Endothelial cell of umbilical vein (primary cell): ENCODE data around the gene GPR27. TPM values are rescaled to one million over a fixed set of nuclear protein-coding genes. Genes with fewer than 3 reads are reported as not detected.

ENCODE experiments used
- BruUV-seq: library from RNA; stranded (reverse); fragments of 400-500 nt; replicated peaks from 2 replicates; lab custom pipeline; 2021; lab: Mats Ljungman, UMichigan
- CTCF ChIA-PET: fragments of 300-600, 350-600 bp; sonication (Branson Sonifier 250); formaldehyde crosslinking; loops from one replicate; lab custom pipeline; 2021; ENCODE audit warnings: antibody characterized with exemption, inconsistent platforms; lab: Charles Lee
- POLR2A ChIA-PET: fragments of 300-600, 350-600 bp; sonication (Branson Sonifier 250); formaldehyde crosslinking; loops from one replicate; lab custom pipeline; 2021; ENCODE audit warnings: antibody characterized with exemption, inconsistent platforms; lab: Charles Lee
- DNase-seq: peaks from one replicate; pipeline ENCODE4 v3.0.0-alpha.2; 2011; ENCODE audit warnings: low read depth, low spot score
- FAIRE-seq: peaks from 2 replicates; lab custom pipeline; 2011; peaks lifted over from hg19 to GRCh38; lab: Jason Lieb, UNC
- H2AFZ ChIP-seq: 2 replicates; pipeline ENCODE4 v1.6.0; 2012; ENCODE audit warnings: low read depth, low read length, control low read depth, inconsistent platforms
- H3K27ac ChIP-seq: 2 replicates; pipeline ENCODE4 v1.5.1; 2011; ENCODE audit warnings: low read depth, mild to moderate bottlenecking, control low read depth, low read length, moderate library complexity; ENCODE audit not compliant: insufficient read depth
- H3K27me3 ChIP-seq, 2 experiments: 2 replicates each; pipeline versions ENCODE4 v1.6.0 to v1.6.1; 2011; ENCODE audit warnings: low read length in 2 of 2, mixed read lengths in 1 of 2; ENCODE audit not compliant: control insufficient read depth in 2 of 2, insufficient read depth in 2 of 2
- H3K36me3 ChIP-seq, 2 experiments: 2 replicates in 1 of 2; 3 replicates in 1 of 2; pipeline ENCODE4 v1.5.1; 2011; ENCODE audit warnings: low read length in 2 of 2, mild to moderate bottlenecking in 1 of 2, moderate library complexity in 1 of 2; ENCODE audit not compliant: control insufficient read depth in 2 of 2, insufficient read depth in 2 of 2; ENCODE audit errors: extremely low read depth in 1 of 2
- H3K4me1 ChIP-seq: 3 replicates; pipeline ENCODE4 v1.5.1; 2011; ENCODE audit warnings: mild to moderate bottlenecking, low read length; ENCODE audit not compliant: control insufficient read depth, insufficient read depth; ENCODE audit errors: extremely low read depth
- H3K4me2 ChIP-seq: 2 replicates; pipeline ENCODE4 v1.6.1; 2011; ENCODE audit warnings: low read length, control low read depth, mixed read lengths; ENCODE audit not compliant: insufficient read depth
- H3K4me3 ChIP-seq, 3 experiments: fragments of 200-600 bp in 1 of 3; sonication (generic), shearing (Covaris generic) in 1 of 3; replicated peaks in 1 of 3; 2 replicates each; pipeline ENCODE4 v1.5.1; 2011 to 2016; ENCODE audit warnings: control low read depth in 3 of 3, low read length in 3 of 3, mild to moderate bottlenecking in 2 of 3, inconsistent platforms in 1 of 3, low read depth in 1 of 3, moderate library complexity in 1 of 3; ENCODE audit not compliant: insufficient read depth in 1 of 3
- H3K79me2 ChIP-seq: 2 replicates; pipeline ENCODE4 v1.6.0; 2012; ENCODE audit warnings: low read length, inconsistent platforms; ENCODE audit not compliant: control insufficient read depth, insufficient read depth
- H3K9ac ChIP-seq: replicated peaks from 2 replicates; pipeline ENCODE3; 2011; ENCODE audit warnings: low read length, control low read depth; ENCODE audit not compliant: insufficient read depth; ENCODE audit errors: extremely low read depth
- H3K9me1 ChIP-seq: replicated peaks from 3 replicates; pipeline ENCODE4 v1.6.0; 2011; ENCODE audit warnings: mild to moderate bottlenecking, low read length; ENCODE audit not compliant: control insufficient read depth, insufficient read depth; ENCODE audit errors: extremely low read depth
- H3K9me3 ChIP-seq: replicated peaks from 2 replicates; pipeline ENCODE4 v1.5.1; 2012; ENCODE audit warnings: low read length, inconsistent platforms; ENCODE audit not compliant: control insufficient read depth, insufficient read depth
- H4K20me1 ChIP-seq: replicated peaks from 2 replicates; pipeline ENCODE3; 2011; ENCODE audit warnings: mild to moderate bottlenecking, low read length; ENCODE audit not compliant: control insufficient read depth, insufficient read depth; ENCODE audit errors: extremely low read depth
- EZH2 ChIP-seq: IDR thresholded peaks from 2 replicates; pipeline ENCODE4 v1.6.1; 2012; ENCODE audit warnings: borderline replicate concordance, low read depth, mild to moderate bottlenecking, moderate library complexity, low read length, inconsistent platforms; ENCODE audit not compliant: severe bottlenecking
- FOS ChIP-seq: IDR thresholded peaks from 2 replicates; pipeline ENCODE4 v1.6.1; 2011; ENCODE audit warnings: mild to moderate bottlenecking, low read length, moderate library complexity, borderline replicate concordance; ENCODE audit not compliant: insufficient read depth
- GATA2 ChIP-seq: IDR thresholded peaks from 2 replicates; pipeline ENCODE4 v1.7.0; 2011; ENCODE audit warnings: low read depth, mild to moderate bottlenecking, moderate library complexity, mixed read lengths, low read length; ENCODE audit not compliant: insufficient read length, insufficient read depth
- JUN ChIP-seq: IDR thresholded peaks from 2 replicates; pipeline ENCODE4 v1.6.1; 2011; ENCODE audit warnings: borderline replicate concordance, low read depth; ENCODE audit not compliant: insufficient read length, insufficient read depth
- MYC ChIP-seq: IDR thresholded peaks from one replicate; pipeline ENCODE4 v1.6.1; 2011; ENCODE audit warnings: mild to moderate bottlenecking, low read depth, low read length
- POLR2AphosphoS5 ChIP-seq: IDR thresholded peaks from 2 replicates; pipeline ENCODE4 v1.6.1; 2012; ENCODE audit warnings: low read depth, mild to moderate bottlenecking, control low read depth, low read length, moderate library complexity; ENCODE audit not compliant: insufficient read depth
- dilution Hi-C: fragments of 300-500 bp; cut with MboI; formaldehyde crosslinking; loops from one replicate; pipeline ENCODE4 v1.15.0; 2019; ENCODE audit warnings: low sequenced_read_pairs; ENCODE audit not compliant: extremely low pct_ligation_motif_present
- intact Hi-C: fragments of 100-400 bp; cut with micrococcal nuclease; formaldehyde crosslinking; loops from one replicate; pipeline ENCODE4 v1.10.0; 2022
- polyA plus RNA-seq, 4 experiments: library from polyadenylated mRNA; depleted of rRNA in 3 of 4; stranded (reverse) in 3 of 4; unstranded in 1 of 4; fragments of >200 nt; gene quantifications; 2 replicates each; pipeline versions ENCODE4 v1.2.1 to v1.2.3, GENCODE V29; 2011 to 2012; ENCODE audit warnings: missing spikeins in 1 of 4
- total RNA-seq: library from RNA; stranded (reverse); gene quantifications from 2 replicates; pipeline ENCODE4 v1.2.3, GENCODE V29; 2021
- TF ChIP-seq, protein P1 (sequence below), 2 donors: IDR thresholded peaks; 1 replicate in 1 of 2; 2 replicates in 1 of 2; pipeline ENCODE4 v1.5.1; 2011; ENCODE audit warnings: low read length in 2 of 2, mild to moderate bottlenecking in 2 of 2, moderate library complexity in 2 of 2, control low read depth in 1 of 2, inconsistent platforms in 1 of 2, low read depth in 1 of 2; ENCODE audit not compliant: insufficient read depth in 1 of 2; ENCODE audit errors: extremely low read depth in 1 of 2

GPR27 gene
- total and polyA plus RNA-seq, 2 donors (not counting 3 experiments of a cell fraction or from before 2014, with no cell fraction given) = 0.03 TPM; not detected in 1

DNA sequence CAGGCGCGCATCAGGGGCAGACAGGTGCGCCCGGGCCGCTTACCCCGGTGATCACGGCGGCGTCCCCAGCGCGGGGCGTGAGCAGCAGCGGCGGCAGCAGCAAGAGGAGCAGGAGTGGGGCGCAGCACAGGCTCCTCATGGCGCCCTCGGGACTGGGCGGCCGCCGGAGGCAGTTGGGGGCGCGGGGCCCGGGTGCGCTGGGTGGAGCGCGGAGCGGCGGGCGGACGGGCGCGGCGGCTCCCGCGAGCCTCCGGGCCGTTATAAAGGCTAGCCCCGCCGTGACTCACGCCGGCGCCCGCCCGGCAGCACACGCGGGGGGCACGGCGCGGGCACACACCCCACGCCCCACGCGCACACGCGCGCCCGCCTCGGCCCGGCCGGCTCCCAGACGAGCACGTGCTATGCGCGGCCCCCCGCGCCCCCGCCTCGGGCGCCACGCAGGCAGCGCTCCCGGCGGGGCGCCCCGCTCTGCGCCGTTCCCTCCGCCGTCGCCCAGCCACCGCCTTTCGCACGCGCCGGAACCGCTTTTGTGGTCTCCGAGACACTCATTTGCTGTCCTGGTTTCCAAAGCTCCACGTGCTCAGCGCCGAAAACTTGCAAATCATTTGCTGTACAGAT, 31.4 kb downstream of the GPR27 start, which contains the start of gene PROK2:
Gene PROK2, minus strand, starts transcription at position 235 of the 618 bp plus-strand sequence. Its CDS starts 96 bp downstream, at position 139.
- DNase-seq (no peak), FAIRE-seq (no peak)
- Histone ChIP-seq H3K9me1 (no peaks in the 10 kb centered on the region), H3K79me2 (no peaks in the 10 kb centered on the region), H3K27me3 (peaks cover 38 to 77% of the 10 kb centered on the region in 2 experiments), H2AFZ (no peak within 1 kb of the TSS), H3K9ac (no peak within 1 kb of the TSS), H3K4me1 (no peaks in the 10 kb centered on the region), H3K36me3 (no peaks in the 10 kb centered on the region), H4K20me1 (no peaks in the 10 kb centered on the region), H3K4me3 (no peak within 1 kb of the TSS), H3K9me3 (no peaks in the 10 kb centered on the region), H3K27ac (no peak within 1 kb of the TSS), H3K4me2 (no peak within 1 kb of the TSS)
- TF ChIP-seq MYC = no peak
- TF ChIP-seq JUN = no peak
- TF ChIP-seq GATA2 = no peak
- no peak for TF ChIP-seq FOS
- no peak for TF ChIP-seq POLR2AphosphoS5
- peak; percentile 87 for TF ChIP-seq EZH2
- TF ChIP-seq, protein P1, sequence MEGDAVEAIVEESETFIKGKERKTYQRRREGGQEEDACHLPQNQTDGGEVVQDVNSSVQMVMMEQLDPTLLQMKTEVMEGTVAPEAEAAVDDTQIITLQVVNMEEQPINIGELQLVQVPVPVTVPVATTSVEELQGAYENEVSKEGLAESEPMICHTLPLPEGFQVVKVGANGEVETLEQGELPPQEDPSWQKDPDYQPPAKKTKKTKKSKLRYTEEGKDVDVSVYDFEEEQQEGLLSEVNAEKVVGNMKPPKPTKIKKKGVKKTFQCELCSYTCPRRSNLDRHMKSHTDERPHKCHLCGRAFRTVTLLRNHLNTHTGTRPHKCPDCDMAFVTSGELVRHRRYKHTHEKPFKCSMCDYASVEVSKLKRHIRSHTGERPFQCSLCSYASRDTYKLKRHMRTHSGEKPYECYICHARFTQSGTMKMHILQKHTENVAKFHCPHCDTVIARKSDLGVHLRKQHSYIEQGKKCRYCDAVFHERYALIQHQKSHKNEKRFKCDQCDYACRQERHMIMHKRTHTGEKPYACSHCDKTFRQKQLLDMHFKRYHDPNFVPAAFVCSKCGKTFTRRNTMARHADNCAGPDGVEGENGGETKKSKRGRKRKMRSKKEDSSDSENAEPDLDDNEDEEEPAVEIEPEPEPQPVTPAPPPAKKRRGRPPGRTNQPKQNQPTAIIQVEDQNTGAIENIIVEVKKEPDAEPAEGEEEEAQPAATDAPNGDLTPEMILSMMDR (IDR thresholded peaks at IDR 0.05; ENCODE audit: extremely low read depth in 1 of 2, insufficient read depth in 1 of 2, low read depth in 1 of 2, low read length in 2 of 2) = no peak
- POLR2A ChIA-PET = no interaction called here
- intact Hi-C loops (no loop called here), dilution Hi-C loops (no loop called here)
- no TSS peak for BruUV-seq
- CTCF ChIA-PET = no interaction called here
